NCI-H1048 (cell line): ENCODE results near the gene GSTT2.
"Not testable (repeated sequence)": the region's sequence is repeated elsewhere in the genome, so short reads cannot be mapped to it uniquely, and the experiment has no call there.

Source experiments
- DNase-seq: peaks from one replicate; lab custom pipeline; 2025; lab: John Stamatoyannopoulos, UW

Gene GSTT2

GRCh38 chr22:23974345-23974744, 5.6 kb upstream of the GSTT2 start, which contains the start of gene DDT:
Gene DDT, minus strand, starts transcription at chr22:23974441. Its CDS starts 27 bp downstream, at chr22:23974414.
- not testable (repeated sequence) for DNase-seq

DNA sequence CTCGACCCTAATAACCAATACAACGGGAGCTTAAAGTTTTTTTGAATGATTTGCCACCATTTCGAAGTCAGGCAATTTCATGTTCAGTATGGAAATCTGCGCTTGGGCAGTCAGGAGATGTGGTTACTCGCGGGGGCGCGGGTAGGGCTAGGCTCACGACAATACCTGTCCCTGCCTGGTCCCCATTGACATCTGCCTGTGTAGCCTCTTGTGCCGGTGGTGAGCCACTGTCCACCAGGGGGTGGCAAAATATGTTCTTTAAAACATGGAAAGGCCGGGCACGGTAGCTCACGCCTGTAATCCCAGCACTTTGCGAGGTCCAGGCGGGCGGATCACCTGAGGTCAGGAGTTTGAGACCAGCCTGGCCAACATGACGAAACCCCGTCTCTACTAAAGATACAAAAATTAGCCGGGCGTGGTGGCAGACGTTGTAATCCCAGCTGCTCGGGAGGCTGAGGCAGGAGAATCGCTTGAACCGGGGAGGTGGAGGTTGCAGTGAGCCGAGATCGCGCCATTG, 5.0 kb upstream of the GSTT2 start:
- DNase-seq = not testable (repeated sequence)

GRCh38 chr22:23977304-23977703, 2.6 kb upstream of the GSTT2 start:
- DNase-seq = not testable (repeated sequence)

- not testable (repeated sequence) for DNase-seq
These were observed 633 bp downstream of the GSTT2 start for GRCh38 chr22:23980567-23980966.

DNA sequence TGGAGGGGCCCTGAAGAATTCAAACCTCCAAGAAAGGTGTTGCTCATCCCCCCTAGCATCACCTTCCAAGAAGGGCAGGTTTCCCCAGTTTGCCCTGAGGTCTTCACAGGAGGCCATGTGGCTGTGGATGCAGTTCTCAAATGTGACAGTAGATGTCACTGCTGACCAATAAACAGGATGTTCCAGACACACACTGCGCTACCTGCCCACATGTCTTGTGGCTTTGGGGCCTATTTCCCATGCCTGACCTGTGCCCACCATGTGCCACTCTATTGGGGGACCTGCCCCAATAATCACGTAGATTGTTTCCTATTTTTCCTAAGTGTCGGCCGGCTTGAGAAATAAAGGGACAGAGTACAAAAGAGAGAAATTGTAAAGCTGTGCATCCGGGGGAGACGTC, 4.5 kb downstream of the GSTT2 start:
- DNase-seq = no peak

DNA sequence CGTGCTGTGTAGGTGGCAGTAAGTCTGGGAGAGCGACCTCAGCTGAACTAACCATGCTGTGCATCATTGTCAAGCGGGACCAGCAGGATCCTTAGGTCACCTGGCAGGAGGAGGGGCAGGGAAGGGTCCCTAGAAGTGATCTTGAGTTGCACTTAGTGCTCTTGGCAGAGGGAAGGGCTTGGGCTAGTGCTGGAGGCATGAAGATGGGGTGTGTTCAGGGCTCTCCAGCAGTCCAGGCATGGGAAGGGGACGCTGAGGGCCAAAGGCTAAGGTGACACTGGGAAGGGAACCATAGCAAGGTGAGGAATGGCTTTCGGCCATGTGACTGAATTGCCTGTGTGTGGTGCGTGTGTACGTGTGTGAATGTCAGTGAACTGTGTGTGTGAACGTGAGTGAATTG, 6.2 kb downstream of the GSTT2 start:
- DNase-seq = not testable (repeated sequence)

GRCh38 chr22:23986538-23987178, 6.7 kb downstream of the GSTT2 start:
- DNase-seq = not testable (repeated sequence)

GRCh38 chr22:23989583-23990244, 9.8 kb downstream of the GSTT2 start:
- not testable (repeated sequence) for DNase-seq

DNA sequence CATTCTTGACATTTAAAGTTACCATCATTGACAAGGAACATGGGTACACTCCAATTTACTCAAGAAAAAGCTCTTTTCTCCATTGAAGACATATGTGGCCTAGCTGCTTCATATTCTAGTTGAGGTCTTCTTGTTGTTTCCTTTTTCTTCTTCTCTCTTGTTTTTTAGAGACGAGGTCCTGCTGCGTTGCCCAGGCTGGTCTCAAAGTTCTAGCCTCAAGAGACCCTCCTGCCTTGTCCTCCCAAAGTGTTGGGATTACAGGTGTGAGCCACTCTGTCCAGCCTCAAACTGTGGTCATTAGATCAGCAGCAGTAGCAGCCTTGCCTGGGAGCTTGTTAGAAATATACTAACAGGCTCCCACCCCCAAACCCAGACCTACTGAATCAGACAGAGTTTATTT, 13.1 kb downstream of the GSTT2 start:
- not testable (repeated sequence) for DNase-seq

DNA sequence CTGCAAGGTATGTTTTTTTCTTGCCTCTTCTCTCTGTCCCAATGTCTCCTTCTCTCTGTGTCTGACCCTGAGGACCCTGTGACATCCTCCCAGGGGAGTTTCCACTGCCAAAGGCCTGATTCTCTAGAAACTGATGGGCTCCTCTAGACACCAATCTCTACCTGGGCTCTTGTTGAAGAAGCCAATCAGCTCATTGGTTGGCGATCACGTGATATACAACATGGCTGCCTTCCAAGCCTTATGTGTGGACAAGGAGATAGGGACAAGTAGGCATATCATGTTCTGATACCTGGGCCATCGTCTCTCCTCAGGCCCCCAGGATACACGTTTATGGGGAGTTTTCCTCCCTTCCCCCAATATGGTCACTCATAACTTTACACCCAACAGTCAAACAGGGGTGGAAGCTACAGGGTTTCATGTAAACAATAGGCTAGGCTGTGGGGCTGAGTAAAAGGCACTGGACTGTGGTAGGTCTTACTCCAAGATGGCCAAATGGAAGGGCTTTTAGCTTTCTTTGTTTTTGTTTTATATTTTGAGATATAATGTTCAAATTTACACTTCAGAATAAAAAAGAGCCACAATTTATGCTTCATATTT, 13.7 kb downstream of the GSTT2 start:
- not testable (repeated sequence) for DNase-seq

- DNase-seq = no peak
These were observed 17.2 kb downstream of the GSTT2 start for GRCh38 chr22:23997092-23997491.

DNA sequence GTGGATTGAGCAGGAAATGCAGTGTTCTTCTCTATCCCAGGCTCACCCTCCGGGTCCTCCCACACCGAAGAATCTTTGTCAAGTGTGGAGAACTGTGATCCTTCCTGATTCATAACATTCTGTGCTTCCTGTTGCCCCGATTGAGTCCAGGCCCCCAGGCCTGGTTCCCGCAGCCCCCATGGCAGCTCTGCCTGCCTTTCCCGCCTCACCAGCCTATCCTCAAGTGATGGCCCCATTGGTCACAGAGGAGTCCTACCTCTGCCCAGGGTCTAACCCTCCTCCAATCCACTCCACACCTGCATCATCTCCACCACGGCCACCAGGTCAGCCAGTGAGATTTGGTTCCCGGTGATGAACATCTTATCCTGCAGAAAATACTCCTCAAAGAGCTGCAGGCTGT, 19.8 kb downstream of the GSTT2 start:
- not testable (repeated sequence) for DNase-seq

- no peak for DNase-seq
These were observed 21.4 kb downstream of the GSTT2 start for GRCh38 chr22:24001314-24001713.

- no peak for DNase-seq
These were observed 22.3 kb downstream of the GSTT2 start for GRCh38 chr22:24002272-24002671.

DNA sequence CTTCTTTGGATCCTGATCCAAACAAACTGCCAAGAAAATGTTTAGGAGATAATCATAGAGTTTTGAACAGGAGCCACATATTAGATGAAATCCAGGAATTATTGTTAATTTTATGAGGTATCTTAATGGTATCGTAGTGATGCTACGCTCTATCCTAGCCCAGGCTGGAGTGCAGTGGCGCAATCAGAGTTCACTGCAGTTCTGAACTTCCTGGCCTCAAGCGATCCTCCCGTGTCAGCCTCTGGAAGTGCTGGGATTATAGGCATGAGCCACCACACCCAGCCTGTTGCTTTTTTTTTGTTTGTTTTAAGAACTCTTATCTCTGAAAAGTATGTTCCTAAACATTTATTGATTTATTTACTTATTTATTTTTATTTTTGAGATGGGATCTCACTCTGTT, 22.9 kb downstream of the GSTT2 start:
- DNase-seq = no peak

- DNase-seq = no peak
These were observed 24.0 kb downstream of the GSTT2 start for GRCh38 chr22:24003887-24004286.

DNA sequence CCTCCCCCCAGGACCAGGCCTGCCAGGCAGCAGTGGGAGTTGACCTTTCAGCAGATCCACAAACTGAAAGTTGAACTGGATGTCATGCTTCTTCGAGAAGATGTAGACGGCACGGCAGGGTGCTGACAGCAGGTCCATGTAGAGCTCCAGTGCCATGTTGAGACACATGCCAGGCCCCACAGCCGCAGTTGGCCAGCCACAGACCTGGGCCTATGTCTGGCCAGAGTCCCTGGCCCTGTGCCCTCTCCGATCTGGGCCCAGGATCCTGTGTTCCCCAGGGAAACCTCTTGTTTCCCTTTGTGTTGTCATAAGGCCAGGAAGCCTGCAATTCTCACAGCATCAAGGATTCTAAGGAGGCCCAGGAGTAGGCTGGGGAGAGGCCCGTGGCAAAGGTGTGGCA, 25.3 kb downstream of the GSTT2 start, which contains the start of gene GSTT4:
TSS of gene GSTT4 (minus strand) at position 253 of the 400 bp plus-strand sequence. CDS start at position 156, 97 bp downstream.
- DNase-seq = no peak

- no peak for DNase-seq
These were observed 26.4 kb downstream of the GSTT2 start for GRCh38 chr22:24006207-24006913.

DNA sequence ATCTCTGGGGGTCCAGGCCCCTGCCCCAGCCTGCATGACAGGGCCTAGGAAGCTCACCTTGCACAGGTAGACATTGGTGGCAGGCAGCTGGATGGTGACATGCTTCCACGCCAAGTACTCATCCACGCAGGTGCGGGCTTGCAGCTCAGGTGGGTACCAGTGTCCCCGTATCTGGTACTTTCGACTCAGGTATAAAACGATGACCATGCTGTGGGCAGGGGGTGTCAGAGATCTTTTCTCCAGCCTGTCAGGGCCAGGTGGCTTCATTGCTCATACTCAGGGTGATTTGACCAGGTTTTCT, 26.9 kb downstream of the GSTT2 start:
- no peak for DNase-seq

DNA sequence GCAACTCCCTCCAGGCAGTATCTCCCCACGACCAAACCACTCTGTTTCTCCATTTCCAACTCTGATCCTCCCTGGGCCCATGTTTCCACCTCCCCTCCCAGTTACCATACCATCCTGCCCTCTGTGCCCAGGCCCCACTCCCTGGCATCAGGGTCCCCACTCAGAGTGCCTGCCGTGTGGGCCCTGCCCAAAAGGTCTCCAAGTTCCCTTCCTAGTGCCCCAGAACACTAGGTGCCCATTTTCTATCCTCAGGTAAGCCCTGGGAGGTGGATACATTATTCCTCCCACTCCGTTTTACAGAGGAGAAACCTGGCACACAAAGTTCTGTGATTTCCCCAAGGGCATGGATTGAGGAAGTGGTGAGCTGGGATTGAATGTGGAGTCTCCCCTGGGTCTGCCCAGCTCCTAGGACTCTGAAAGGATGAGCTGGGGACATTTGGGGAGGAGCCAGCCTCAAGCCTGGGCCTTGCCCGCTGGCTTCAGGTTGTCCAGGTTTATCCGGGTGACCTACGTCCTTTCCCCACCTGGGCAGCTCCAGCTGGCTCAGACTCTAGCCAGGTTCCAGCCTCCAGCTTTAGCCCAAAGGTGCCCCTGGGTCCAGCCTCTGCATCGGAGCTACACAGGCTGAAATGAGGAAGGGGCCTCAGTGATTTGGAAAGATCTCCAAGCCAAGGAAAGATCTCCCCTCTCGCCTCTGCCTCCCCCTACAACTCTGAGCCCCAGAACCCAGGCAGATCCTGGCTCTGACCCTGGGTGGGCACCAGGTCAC, 27.5 kb downstream of the GSTT2 start:
- DNase-seq = no peak

GRCh38 chr22:24008022-24008283, 28.0 kb downstream of the GSTT2 start:
- DNase-seq = no peak
